NK-92 treated with Interleukin-12 subunit alpha and Interleukin-12 subunit beta, amount 100 ng/mL, for 24 hours (cell line): ENCODE data around the gene REC8.
A peak's percentile ranks its signal among the peaks of the same experiment; 100 is the strongest.

Experiments
- DNase-seq: peaks from one replicate; lab custom pipeline; 2025; lab: John Stamatoyannopoulos, UW

The REC8 gene

DNA sequence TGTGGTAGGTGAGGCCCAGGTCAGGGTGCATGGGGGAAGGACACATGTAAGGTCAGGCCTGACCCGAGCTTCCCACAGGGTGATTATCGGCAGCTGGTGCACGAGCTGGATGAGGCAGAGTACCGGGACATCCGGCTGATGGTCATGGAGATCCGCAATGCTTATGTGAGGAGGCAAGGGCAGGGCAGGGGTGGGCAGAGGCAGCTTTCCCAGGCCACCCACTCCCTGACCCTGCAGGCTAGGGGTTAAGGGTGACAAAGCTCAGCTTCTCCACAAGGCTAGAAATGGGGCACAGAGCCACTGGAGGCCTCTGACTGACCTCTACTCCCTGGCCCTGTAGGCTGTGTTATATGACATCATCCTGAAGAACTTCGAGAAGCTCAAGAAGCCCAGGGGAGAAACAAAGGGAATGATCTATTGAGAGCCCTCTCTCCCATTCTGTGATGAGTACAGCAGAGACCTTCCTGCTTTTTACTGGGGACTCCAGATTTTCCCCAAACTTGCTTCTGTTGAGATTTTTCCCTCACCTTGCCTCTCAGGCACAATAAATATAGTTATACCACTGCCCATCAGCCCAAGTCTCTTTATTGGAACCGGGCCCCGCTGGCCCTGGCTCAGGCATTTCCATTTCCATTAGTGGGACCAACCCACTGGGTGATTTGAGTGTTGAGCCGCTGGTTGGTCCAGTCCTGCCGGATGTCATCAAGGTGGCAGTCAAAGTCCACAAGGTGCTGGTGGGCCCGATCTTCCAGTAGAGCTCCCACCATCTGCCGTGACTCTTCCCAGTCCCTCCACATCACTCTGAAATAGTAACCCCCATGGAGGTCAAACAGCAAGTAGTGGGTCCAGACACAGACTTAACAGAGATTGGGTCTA, 33.2 kb upstream of the REC8 start:
- no peak for DNase-seq

GRCh38 chr14:24139272-24139934, 32.5 kb upstream of the REC8 start:
- DNase-seq, result no peak

DNA sequence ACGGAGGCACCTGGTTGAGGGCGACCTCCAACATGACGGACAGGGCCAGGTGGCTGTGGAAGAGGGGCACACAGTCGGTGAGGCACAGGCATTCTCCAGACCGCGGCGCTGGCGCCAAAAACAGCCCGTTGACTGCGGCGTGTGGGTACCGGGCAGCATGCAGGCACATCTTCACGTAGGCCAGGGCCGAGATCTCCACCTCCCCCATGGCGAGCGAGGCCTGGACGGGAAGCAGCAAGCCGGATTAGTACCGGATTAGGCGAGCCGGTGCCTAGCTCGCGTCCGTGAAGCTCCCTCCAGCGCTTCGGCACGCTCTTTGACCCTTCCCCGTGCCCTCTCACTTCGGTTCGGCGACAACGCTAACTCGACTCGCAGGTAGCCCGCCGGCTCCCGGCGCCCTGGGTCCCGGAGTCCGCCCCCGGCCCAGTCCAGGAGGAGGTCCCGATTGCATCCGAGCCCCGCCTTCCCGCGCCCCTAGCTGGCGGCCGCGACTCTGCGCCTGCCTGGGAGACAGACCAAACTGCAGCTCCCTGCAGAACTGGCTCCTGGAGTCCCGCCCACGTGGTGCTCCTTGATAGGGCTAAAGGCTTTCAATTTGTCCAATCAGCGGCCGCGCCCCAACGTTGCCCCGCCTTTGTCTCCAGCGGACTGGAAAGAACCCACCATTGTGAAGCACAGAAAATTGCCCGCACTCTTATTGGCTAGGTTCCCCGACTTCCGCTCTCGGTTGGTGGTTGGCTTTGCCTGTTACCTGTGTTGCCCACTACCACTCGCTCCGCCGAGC, 30.6 kb upstream of the REC8 start, which contains the start of gene EMC9:
TSS of gene EMC9 (minus strand) at position 495 of the 784 bp plus-strand sequence. CDS start at position 208, 287 bp downstream.
- DNase-seq, result peak; percentile 99

- no peak for DNase-seq
Observed at GRCh38 chr14:24143511-24143910, 28.4 kb upstream of the REC8 start.

DNA sequence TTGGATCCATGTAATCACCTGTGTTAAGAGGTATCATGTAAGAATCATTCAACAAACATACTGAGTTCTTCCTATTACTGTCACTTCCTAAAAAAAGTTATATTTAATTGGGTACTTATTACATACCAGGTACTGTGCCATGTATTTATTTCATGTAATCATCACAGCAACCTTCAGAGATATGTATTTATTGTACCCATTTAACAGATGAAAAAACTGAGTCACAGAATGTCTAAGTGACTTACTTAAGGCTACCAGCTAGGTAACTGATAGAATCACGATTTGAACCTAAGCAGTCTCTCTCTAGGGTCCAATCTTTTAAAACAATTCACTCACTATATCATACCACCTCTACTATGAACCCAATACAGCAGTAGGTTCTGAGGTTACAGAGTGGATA, 27.4 kb upstream of the REC8 start:
- no peak for DNase-seq

DNA sequence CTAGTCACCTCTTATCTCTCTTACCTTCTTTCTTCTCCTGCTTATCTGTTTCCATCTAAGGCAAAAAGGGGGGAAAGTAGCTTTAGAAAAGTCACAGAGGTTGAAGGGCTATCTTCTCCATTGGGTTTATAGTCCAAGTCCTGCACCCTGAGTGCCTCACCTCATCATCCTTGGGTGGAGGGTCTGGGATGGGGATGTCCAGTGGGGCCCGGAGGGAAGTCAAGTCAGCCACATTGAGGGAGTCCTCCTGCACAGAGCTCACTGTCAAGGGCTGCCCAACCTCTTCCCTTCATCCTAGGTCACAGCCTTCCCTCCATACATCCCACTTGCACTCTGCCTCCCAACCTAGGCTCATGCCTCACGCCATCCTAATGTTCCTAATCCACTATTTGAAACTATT, 26.7 kb upstream of the REC8 start:
- DNase-seq, result no peak

DNA sequence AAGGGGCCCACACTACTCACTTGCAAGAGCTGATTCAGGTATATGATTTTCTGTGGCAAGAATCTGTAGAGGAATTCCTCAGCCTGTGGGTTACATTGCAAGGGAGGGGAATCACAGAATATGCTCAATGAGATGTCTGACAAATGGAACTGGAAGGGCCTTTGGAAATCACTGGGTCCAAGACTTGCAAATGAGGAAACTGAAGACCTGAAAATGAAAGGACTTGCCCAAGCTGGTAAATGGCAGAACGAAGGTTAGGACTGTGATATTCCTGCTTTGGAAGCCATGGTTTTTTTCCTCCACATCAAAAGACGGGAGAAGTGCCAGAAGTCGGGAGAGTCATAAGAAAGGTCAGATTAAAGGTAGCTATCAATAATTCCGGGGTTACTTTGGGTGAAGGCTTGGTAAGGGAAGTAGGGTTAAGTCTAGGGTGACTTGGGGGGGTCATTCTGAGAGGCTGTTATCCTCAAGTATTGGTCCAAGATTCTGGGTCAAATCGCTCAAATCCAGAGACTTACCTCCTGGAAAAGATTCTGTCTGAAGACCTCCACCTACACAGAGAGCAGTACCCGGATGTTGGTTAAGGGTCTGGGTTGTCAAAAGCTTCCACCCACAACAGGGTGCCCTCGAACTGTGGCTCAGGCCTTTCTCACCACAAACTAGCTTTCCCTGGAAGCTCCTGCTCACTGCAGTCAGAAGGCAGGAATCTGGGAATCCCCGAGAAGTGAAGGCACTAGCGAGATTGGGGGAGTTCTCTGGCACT, 26.0 kb upstream of the REC8 start:
- DNase-seq, result no peak

- peak; percentile 95 for DNase-seq
Observed at GRCh38 chr14:24146453-24146977, 25.4 kb upstream of the REC8 start, which contains the start of gene PSME2. PSME2 (minus strand) TSS chr14:24146610; CDS start chr14:24146581, 29 bp downstream.

- peak; percentile 97 for DNase-seq
Observed at GRCh38 chr14:24146978-24147760, 24.7 kb upstream of the REC8 start, which contains the start of gene RNF31. RNF31 (plus strand) TSS chr14:24147498; CDS start chr14:24147699, 201 bp downstream.

GRCh38 chr14:24147761-24148428, 24.0 kb upstream of the REC8 start:
- DNase-seq, result no peak

GRCh38 chr14:24149302-24149969, 22.4 kb upstream of the REC8 start:
- no peak for DNase-seq

DNA sequence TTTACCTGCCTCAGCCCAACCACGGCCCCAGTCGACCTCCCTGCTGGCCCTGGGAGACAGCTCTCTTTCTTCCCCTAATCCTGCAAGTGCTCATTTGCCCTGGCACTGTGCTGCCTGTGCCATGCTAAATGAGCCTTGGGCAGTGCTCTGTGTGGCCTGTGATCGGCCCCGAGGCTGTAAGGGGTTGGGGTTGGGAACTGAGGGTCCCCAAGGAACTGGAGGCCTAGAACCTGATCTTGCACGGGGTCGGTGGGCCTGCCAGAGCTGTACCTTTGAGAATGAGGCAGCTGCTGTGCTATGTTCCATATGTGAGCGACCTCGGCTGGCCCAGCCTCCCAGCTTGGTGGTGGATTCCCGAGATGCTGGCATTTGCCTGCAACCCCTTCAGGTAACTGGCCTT, 21.8 kb upstream of the REC8 start:
- DNase-seq, result no peak

DNA sequence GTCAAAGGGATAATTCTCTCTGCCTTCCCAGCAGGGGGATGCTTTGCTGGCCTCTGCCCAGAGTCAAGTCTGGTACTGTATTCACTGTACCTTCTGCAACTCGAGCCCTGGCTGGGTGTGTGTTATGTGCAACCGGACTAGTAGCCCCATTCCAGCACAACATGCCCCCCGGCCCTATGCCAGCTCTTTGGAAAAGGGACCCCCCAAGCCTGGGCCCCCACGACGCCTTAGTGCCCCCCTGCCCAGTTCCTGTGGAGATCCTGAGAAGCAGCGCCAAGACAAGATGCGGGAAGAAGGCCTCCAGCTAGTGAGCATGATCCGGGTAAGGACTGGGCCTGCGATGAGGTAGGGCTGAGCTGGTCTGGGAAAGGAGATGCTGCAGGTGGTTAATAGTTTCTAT, 21.3 kb upstream of the REC8 start:
- DNase-seq, result no peak

DNA sequence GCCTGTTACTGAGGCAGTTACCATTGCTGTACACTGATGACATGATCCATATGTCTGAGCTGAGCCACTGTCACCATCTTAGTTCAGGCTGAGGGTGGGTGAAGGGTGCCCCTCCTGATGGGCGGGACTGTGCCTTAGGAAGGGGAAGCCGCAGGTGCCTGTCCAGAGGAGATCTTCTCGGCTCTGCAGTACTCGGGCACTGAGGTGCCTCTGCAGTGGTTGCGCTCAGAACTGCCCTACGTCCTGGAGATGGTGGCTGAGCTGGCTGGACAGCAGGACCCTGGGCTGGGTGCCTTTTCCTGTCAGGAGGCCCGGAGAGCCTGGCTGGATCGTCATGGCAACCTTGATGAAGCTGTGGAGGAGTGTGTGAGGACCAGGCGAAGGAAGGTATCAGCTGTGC, 20.9 kb upstream of the REC8 start:
- no peak for DNase-seq

DNA sequence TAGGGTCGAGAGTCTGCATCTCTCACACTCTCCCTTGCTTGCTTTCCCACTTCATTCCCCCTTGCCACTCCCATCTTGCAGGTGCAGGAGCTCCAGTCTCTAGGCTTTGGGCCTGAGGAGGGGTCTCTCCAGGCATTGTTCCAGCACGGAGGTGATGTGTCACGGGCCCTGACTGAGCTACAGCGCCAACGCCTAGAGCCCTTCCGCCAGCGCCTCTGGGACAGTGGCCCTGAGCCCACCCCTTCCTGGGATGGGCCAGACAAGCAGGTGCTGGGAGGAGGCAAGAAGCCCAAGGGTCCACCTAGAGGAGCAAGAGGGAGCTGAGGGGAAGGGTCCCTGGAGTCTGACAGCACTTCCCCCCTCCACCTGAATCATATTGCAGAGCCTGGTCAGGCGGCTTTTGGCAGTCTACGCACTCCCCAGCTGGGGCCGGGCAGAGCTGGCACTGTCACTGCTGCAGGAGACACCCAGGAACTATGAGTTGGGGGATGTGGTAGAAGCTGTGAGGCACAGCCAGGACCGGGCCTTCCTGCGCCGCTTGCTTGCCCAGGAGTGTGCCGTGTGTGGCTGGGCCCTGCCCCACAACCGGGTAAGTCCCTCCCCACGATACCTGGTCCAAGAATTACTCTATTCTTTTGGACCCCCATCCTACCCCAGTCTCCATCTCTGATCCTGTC, 20.3 kb upstream of the REC8 start:
- DNase-seq, result no peak

DNA sequence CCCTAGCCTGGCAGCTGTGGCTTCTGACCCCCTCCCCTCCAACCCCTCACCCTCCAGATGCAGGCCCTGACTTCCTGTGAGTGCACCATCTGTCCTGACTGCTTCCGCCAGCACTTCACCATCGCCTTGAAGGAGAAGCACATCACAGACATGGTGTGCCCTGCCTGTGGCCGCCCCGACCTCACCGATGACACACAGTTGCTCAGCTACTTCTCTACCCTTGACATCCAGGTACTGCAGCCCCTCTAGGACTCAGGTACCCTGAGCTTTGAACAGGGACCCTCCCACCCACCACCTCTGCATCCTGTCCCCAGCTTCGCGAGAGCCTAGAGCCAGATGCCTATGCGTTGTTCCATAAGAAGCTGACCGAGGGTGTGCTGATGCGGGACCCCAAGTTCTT, 16.8 kb upstream of the REC8 start:
- no peak for DNase-seq

DNA sequence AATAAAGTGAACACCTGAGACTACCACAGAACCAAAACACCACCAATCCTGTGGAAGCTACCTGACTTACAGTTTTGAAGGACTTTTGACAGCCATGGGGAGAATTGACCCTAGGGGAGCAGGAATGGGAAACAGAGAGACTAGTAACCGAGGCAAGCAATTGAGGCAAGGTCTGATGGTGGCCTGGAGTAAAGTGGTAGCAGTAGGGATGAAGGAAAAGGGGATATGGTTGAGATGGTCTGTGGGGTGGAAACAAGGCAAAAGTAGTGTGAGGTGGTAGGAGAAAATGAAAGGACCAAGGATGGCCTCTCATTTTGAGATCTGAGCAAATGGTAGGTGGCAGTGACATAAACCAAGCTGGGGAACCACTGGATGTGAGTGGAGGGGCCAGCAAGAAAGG, 15.0 kb upstream of the REC8 start:
- no peak for DNase-seq

GRCh38 chr14:24157331-24157730, 14.5 kb upstream of the REC8 start:
- DNase-seq, result no peak
